NOMO-1 (cell line): ENCODE results near the gene OR56B4.
A peak's percentile ranks its signal among the peaks of the same experiment; 100 is the strongest.
"Not testable (repeated sequence)": the region's sequence is repeated elsewhere in the genome, so short reads cannot be mapped to it uniquely, and the experiment has no call there.

Experiments
- DNase-seq, 2 experiments: peaks; one replicate each; lab custom pipeline; 2025; ENCODE audit not compliant: unreplicated experiment in 2 of 2; lab: John Stamatoyannopoulos, UW

OR56B4 gene, protein sequence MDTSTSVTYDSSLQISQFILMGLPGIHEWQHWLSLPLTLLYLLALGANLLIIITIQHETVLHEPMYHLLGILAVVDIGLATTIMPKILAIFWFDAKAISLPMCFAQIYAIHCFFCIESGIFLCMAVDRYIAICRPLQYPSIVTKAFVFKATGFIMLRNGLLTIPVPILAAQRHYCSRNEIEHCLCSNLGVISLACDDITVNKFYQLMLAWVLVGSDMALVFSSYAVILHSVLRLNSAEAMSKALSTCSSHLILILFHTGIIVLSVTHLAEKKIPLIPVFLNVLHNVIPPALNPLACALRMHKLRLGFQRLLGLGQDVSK

DNA sequence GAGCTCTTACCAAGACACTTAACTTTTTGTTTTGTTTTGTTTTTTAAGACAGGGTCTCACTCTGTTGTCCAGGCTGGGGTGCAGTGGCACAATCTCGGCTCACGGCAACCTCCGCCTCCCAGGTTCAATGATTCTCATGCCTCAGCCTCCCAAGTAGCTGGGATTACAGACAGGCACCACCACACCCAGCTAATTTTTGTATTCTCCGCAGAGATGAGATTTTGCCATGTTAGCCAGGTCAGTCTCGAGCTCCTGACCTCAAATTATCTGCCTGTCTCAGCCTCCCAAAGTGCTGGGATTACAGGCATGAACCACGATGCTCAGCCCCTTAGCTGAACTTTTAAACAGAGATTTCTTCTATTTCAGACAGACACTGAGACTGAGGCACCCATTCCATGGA lies at the start of gene OR56B4:
Gene OR56B4 (plus strand): TSS at position 301 of the 400 bp plus-strand sequence. CDS start 95 bp downstream, at position 396.
- DNase-seq = not testable (repeated sequence)

DNA sequence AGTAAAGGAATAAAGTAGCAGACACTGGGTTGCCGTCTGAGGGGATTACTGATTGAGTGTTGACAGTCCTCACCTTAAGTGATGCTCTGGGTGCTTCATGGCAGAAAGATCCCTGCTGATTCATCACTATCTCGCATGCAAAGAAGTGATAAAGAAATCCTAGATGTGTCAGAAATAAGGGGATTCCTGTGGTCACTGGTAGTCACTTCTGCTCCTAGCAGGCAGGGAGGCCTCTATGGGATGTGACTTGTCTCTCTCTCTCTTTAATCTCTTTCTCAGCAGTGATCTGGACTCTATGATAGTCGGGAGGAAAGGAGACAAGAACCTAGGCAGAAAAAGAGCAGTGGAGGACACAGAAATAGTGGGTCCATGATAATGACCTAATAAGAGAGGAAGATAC lies 46.0 kb upstream of the OR56B4 start:
- DNase-seq = no peak

DNA sequence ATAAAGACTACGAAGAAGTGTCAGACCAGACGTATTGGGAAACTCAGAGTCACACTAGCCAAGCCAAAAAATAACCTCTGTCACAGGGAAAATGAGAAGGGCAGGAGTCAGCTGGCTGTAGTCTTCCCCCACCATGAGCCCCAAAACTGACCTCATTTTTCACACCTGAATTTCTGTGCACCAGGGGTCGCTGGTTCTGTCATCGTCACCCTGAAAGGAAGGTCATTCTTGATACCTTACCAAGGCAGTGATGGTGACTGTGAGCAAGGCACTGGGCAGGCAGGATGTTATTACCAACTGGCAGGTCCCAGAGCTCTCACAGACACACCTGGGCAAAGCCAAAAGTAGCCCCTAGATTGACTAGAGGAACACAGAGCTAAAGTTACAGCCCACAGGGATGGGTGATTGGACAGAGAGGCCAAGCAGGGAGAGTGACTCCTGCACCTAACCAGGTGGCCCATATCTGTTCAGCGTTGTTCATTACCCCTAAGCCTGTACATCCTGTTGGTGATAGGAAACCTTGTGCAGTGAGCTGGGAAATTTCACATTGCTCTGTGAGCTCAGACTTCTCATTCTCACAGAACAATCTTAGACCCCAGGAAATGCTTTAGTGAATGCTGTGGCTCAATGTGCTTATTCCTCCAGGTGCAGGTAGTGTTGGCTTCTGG lies 44.7 kb upstream of the OR56B4 start:
- DNase-seq = no peak

DNA sequence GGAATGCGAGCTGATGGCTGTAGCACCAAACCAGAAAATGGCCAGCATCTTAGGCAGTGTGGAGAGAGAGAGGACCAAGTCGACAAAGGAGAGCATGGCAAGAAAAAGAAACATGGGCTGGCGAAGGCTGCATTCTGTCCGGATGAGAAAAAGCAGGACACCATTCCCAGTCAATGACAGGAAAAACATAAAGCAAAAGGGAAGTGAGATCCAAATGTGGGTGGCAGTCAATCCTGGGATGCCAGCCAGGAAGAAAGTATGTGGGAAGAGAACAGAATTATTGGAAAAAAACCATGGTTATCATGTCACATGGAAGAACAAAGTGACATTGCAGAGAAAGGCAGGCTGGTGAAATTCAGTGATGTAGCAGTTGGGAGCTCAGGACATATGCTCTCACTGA lies 40.0 kb upstream of the OR56B4 start:
- DNase-seq = no peak

DNA sequence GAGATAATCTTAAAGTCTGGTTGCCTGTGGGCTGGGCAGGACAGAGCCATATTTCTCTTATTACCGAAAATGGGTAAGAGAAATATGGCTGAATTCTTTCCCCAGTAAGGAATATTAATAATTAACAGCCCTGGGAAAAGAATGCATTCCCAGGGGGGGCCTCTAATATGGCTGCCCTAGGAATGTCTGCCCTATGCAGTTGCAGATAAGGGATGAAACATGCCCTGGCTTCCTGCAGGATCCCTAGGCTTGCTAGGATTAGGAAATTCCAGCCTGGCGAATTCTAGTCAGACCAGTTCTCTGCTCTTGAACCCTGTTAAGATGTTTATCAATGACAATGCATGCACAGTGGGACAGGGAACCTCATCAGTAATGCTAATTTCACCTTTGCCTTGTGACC lies 31.0 kb upstream of the OR56B4 start:
- DNase-seq = not testable (repeated sequence)

DNA sequence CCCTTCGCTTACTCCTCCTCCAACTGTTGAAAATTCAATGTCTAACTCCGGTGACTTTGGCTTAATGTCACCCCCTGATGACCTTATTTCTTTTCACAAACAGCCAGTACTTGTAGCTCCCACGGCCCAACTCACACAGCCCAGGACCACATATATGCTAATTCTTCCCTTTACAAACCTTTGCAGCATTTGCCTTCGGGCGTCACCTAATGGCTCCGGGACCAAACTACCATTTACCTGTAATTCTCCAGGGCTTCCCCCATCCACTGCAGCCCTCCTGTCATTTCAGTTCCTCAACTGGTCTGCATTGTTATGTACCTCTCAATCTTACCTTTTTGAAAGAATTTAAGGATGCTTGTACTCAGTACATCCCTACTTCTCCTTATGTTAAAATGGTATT lies 29.8 kb upstream of the OR56B4 start:
- DNase-seq = no peak

DNA sequence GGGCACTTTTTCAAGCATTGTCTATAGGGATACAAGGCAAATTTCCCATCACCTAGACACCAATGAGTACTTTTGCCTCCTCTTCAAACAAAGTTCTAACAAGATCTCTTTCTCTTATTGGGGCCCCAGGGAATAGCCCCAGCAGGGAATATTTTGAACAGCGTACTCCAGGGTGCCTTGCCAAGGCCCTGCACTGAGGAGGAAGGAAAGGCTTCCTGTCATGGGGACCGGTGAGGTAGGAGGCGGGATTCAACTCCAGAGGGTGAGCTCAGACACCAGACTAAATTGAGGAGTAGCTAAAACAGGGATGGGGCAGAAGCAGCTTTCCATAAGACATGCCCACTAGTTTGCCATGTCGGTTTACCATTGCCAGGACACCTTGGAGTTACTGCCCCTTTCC lies 28.0 kb upstream of the OR56B4 start:
- DNase-seq = no peak

DNA sequence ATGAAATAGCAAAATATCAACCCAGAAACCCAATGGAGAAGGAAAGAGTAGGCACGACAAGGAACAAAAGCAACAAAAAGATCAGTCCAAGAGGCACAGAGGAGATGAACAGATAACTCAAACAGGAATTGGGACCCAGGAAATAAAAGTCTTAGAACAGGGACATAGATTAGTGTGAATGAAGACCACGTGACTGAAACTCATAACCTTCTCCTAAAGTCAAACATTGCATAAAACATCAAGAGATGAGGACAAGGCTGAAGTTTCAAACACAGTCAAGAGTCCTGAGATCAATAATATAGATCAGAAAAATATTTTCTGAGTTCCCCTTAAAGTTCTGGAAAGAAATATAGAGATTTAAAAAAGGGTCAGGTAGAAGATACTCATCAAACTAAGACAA lies 24.4 kb upstream of the OR56B4 start:
- no peak for DNase-seq

DNA sequence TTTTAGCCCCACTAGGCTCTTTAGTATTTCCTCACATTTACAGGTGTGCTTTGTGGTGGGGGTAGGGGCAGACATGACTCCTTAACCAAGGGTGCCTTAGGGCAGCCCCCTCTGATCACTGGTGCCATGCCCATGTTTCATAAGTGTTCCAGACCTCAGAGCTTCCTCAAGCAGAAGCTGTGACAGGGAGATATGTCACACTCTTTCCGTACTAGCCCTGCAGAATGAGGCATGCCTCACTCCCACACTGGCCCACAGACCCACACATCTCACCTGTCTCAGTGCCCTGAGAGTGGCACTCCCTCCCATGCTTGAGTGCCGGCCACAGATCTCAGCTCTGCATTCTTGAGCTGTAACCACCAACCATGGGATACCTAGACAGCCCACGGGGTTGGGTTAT lies 22.9 kb upstream of the OR56B4 start:
- DNase-seq = no peak

DNA sequence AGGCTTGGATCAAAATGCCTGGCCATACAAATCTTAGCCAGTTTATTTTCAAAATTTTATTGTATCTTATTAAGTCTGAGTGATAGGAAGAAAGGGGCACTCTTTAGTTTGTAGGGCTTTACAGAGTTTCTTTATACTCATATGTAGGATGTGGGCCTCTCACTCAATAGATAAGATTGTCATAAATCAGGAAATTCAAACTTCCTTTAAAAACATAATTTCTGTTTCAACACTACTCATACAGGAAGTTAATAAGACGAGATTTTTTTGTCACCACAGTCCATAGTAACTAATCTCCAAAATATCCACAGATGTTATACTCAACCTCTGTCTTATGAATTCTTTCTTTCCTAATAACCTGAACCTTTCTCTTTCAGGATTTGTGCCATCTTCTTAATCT lies 13.3 kb upstream of the OR56B4 start:
- peak; percentile 19 to 70 for DNase-seq

DNA sequence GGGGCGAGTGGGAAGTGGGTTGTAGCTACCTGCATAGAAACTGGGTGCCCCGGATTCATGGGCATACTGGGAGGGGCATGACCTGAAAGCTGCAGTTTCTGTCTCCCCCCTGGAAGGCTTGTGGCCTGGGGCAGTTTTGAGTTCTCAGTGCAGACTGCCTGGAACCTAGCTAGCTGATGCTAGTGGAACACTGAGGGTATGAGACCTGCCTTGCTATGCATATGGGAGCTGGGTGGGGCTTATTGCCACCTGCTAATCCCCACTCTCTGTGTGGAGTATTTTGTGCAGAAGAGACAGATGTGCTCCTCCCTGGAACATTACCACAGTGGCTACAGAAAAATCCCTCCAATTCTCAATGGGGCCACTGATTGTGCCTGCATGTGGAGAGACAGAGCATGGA lies 11.7 kb upstream of the OR56B4 start:
- DNase-seq = no peak

DNA sequence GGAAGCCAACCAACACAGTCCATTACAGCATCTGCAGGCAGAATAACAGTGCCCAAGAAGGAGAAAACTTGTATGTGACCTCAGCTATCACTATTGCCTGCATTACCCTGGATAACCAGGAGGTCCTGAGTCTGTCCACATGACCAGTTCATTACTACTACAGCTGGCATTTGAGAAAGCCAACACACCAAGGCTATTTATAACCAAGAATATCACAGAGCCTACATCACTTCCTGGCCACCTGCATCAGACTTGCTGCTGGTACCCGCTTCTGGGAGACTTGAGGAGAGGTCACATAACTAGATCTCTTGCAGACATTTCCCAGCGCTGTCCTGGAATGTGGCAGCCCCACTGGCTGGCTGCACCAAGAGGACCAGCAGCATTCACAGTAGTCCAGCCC lies 11.1 kb upstream of the OR56B4 start:
- no peak for DNase-seq

DNA sequence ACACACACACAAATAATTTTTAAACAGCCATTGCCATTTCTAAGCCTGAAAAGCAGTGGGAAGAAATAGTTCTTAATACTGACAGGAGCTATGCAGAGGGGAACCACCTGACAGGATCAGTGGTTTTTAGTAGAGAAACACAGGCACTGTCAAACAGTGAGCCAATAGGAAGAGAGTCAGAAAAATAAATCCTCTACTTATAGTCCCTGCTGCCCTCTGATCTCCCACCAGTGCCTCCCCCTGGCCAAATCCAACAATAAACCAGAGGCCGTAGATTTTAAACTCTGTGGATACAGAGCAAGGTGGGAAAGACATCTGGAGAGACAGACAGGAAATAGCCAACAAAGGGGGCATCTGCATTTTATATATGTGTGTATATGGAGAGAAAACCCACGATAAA lies 7.9 kb upstream of the OR56B4 start:
- no peak for DNase-seq

DNA sequence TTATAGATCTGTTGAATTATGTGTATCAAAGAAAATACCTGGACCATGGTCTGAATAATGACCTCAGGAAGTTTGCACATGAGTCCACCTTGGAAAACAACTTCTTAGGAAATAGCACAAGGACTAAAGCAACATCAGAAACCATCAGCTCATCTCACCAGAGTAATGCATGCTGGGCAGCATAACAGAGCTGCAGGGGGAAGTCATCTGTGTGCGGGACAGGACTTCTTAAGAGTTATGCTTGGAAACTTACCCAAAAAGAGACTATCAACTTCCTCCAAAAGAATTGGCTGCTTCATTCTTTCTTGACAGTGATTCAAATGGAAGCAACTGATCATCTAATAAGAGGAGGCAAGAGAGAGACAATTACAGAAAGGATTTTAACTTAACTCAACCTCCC lies 2.5 kb downstream of the OR56B4 start:
- DNase-seq = peak in 1 of 2 experiments; percentile 55

DNA sequence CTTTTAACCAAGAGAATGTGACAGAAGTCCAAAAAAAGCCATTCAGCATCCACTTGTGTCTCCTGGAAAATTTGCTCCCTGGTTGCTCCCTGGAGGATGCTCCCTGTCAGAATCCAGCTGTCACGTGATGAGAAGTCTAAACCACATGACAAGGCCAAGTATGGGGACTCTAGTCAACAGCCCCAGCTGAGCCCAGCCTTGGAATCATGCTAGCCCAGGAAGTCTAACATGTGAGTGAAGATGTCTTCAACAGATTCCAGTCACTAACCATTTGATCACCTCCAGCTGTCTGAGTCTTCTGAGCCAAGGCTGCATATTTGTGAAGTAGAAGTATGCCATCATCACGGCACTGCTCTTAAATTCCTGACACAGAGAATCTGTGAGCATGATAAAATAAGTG lies 4.2 kb downstream of the OR56B4 start:
- no peak for DNase-seq

DNA sequence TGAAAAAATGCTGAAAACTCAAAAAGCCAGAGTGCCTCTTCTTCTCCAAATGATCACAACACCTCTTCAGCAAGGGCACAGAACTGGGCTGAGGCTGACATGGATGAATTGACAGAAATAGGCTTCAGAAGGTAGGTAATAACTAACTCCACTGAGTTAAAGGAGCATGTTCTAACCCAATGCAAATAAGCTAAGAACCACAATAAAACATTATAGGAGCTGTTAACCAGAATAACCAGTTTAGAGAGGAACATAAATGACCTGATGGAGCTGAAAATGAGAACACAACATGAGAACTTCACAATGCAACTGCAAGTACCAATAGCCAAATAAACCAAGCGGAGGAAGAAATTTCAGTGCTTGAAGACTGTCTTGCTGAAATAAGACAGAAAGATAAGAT lies 9.2 kb downstream of the OR56B4 start:
- no peak for DNase-seq

DNA sequence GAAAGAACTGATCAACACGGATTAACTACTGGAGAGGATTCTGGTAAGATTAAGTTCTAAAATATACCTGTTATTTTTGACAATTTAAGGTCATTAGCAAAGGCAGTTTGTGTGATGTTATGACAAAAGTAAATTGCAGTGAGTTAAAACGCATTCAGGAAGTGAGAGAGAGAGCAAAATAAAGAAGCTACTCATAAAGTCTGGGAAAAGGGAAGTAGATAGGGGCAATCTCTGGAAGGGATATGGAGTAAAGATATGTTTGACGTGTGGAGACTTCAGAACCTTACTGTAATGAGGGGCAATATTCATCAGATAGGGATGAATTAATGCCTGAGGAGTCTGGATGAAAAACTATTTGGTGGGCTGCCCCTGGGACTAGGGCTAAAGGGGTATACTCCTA lies 16.8 kb downstream of the OR56B4 start:
- no peak for DNase-seq

DNA sequence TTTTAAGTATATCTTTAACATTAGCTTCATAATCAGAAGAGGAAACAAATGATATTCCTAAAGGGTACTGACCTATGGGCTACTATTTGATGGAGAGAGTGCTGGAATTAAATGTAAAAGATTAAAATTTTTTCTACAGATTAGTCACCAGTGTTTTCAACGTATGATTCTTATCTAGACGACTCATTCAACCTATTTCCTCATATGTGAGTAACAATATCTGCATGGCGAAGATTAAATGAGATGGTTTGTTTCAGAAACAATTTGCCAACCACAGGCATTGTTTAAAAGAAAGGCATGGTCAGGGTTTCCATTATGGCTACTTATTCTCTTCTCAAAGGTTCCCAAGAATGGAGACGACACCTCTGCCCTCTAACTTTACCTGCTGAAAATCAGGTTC lies 20.4 kb downstream of the OR56B4 start:
- DNase-seq = peak in 1 of 2 experiments; percentile 60

DNA sequence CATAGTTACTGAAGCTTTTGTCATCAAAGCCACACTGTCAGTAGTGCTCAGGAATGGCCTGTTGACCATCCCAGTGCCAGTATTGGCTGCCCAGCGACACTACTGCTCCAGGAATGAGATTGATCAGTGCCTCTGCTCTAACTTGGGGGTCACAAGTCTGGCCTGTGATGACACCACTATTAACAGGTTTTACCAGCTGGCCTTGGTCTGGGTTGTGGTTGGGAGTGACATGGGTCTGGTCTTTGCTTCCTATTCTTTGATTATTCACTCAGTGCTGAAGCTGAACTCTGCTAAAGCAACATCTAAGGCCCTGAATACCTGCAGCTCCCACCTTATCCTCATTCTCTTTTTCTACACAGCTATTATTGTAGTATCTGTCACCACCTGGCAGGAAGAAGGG lies 21.5 kb downstream of the OR56B4 start:
- DNase-seq = peak; percentile 42 to 47

DNA sequence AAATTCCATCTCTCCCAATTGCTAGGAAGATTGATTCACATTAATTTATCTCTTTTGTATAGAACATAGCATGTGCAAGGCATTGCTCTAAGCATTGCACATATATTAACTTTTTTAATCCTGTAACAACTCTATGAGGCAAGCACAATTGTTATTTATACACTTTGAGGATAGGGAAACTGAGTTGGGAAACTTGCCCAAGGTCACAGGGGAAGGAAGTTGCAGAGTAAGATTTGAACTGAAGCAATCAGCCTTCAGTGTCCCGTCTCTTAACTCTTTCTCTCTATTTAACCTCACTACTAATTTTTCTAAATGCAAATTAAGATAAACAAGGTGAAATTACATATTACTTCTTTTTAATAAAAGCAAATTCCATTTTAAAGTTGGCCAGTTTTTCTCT lies 22.2 kb downstream of the OR56B4 start:
- peak; percentile 48 to 83 for DNase-seq

DNA sequence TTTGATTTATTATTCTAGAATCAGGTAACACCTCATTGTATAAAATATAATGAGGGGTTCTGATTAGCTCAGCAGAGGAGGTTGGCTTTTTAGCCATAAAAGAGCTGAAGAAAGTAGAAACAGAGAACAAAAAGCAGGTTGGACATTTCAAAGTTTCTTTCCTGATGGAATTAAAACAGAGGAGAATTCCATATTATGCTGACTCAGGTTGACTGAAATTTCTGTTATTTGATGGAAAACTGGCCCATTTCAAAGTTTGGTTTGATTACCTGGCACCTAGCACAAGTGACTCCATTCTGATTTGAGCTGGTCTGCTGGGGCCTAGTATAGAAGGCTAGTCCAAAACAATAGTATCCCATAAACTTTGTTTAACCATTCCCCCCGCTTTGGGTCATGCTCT lies 24.9 kb downstream of the OR56B4 start:
- no peak for DNase-seq

DNA sequence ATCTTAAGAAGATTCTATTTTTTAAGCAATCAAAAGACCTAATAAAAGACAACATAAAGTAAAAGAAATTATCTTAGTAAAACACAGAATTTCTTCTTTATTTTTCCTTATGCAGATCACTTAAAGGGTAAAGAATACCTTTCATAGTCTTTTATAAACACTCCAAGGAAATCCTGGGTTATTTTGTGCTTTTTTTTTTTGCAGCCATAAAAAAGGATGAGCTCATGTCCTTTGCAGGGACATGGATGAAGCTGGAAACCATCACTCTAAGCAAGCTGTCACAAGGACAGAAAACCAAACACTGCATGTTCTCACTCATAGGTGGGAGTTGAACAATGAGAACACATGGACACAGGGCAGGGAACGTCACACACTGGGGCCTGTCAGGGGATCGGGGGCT lies 28.5 kb downstream of the OR56B4 start:
- DNase-seq = not testable (repeated sequence)

DNA sequence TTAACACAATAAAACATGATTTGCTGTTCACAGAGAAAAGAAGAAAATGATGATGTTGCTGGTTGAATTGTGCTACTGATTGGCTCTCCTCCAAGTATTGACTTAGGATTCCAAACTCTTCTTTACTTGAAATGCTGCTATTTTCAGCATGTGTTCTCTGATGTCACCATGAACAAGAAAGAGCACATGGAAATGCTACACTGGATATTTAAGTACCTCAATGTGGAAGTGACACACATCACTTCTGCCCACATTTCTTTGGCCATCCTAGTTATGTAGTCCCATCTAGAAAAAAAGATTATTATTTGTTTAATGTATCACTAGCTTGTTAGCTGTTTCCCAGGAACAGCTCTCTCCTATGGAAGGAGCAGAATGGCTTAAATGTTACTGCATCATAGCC lies 35.5 kb downstream of the OR56B4 start:
- DNase-seq = no peak
